ENCODE results near the gene HDHD2. TPM values are rescaled to one million over a fixed set of nuclear protein-coding genes. Genes with fewer than 3 reads are reported as not detected.

Gene HDHD2
- total and polyA plus RNA-seq, 7 donors, result 11.5 to 32.9 (median 19.9) TPM

GRCh38 chr18:47081578-47081977 lies 68.7 kb downstream of the HDHD2 start:
- Histone ChIP-seq H3K27me3 (ENCODE audit: insufficient read depth in 3 of 3, low read length in 2 of 3) (no peaks in the 10 kb centered on the region), H3K27ac (no peak overlapping the region), H3K36me3 (ENCODE audit: insufficient read depth in 1 of 2, low read depth in 1 of 2) (no peaks in the 10 kb centered on the region), H3K4me1 (no peaks in the 10 kb centered on the region), H3K4me3 (no peak overlapping the region), H3K9me3 (no peaks in the 10 kb centered on the region)
- no peak for ATAC-seq
- no peak for TF ChIP-seq CTCF (IDR thresholded peaks at IDR 0.05)
- WGBS, 3 donors, result 92 to 95% (median 93%) methylated on average over 2 of the region's 2 CpGs
- DNase-seq, result no peak
- intact Hi-C loops (cut with DNase I), result loop anchor here in 1 of 2 donors (10.0 kb wide), 1 partner anchor 333 kb away; no protein-coding TSS in a partner anchor

DNA sequence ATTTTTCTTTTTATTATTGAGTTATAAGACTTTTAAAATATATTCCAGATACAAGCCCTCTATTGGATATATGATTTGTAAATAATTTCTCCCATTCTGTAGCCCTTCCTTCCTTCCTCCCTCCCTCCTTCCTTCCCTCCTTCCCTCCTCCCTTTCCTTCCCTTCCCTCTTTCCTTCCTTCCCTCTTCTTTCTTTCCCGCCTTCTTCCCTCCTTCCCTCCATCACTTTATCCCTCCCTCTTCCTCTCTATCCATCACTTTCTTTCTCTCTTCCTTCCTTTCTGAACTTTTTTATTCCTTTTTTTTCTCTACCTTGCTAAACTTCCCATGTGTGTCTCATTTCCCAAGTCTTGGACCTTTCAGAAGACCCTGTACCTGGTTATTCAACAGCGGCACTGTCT lies 69.4 kb downstream of the HDHD2 start:
- no peaks in the 10 kb centered on the region for H3K36me3 ChIP-seq (ENCODE audit: insufficient read depth in 1 of 2, low read depth in 1 of 2)
- TF ChIP-seq CTCF (IDR thresholded peaks at IDR 0.05), result no peak
- H3K27ac ChIP-seq, result no peak overlapping the region
- intact Hi-C loops (cut with DNase I), result loop anchor here in 1 of 2 donors (10.0 kb wide), 1 partner anchor 334 kb away; no protein-coding TSS in a partner anchor
- H3K4me3 ChIP-seq, result no peak overlapping the region
- ATAC-seq, result no peak
- 90 to 98% (median 97%) methylated on average over 2 of the region's 2 CpGs for WGBS, 3 donors
- no peaks in the 10 kb centered on the region for H3K4me1 ChIP-seq
- H3K27me3 ChIP-seq (ENCODE audit: insufficient read depth in 3 of 3, low read length in 2 of 3), result no peaks in the 10 kb centered on the region
- no peak for DNase-seq
- no peaks in the 10 kb centered on the region for H3K9me3 ChIP-seq

GRCh38 chr18:47077111-47077510 lies 73.2 kb downstream of the HDHD2 start:
- ATAC-seq (no peak), DNase-seq (no peak)
- intact Hi-C loops (cut with DNase I), result no loop called here
- H3K9me3 ChIP-seq, result no peaks in the 10 kb centered on the region
- H3K36me3 ChIP-seq (ENCODE audit: insufficient read depth in 1 of 2, low read depth in 1 of 2), result no peaks in the 10 kb centered on the region
- WGBS, 3 donors, result 88 to 90% (median 89%) methylated on average over 7 of the region's 7 CpGs
- peaks cover 0 to 1% (median 0%) of the 10 kb centered on the region in 3 donors for H3K27me3 ChIP-seq (ENCODE audit: insufficient read depth in 3 of 3, low read length in 2 of 3)
- no peaks in the 10 kb centered on the region for H3K4me1 ChIP-seq
- no peak overlapping the region for H3K4me3 ChIP-seq
- no peak for TF ChIP-seq CTCF (IDR thresholded peaks at IDR 0.05)
- H3K27ac ChIP-seq, result no peak overlapping the region

DNA sequence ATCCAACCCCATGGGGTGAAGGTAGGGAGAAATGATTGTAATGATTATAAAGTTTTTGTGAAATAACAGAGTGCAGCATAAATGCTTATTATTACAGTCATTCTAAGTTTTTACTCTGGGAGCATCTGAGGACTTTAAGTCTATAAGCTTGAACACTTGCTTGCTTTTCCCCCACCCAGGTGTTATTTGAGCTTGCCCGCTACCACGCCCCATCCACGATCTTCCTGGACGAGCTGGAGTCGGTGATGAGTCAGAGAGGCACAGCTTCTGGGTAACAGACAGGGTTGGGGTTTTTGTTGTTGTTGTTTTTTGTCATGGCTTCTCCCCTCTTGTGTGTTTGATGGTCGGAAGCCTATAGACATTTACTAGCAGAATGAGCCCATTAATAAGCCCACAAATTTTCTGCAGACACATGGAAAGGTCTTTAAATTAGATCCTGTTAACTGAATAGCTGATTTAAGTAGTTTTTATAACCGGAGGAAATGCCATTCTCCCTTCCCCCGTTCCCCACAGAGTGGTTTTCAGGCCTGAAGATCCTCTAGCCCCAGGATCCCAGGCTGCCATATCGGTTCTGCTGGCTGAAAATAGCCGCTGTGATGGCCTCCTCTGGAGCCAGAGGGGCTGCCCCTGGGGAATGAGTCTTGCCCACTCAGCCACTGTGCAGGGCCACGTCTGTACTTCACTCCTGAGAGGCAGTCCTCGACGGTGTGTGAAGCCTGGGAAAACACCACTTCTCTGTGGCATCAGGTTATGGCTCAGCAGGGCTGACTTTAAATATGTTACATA lies 75.0 kb downstream of the HDHD2 start:
- no peak overlapping the region for H3K4me3 ChIP-seq
- intact Hi-C loops (cut with DNase I), result no loop called here
- 36 to 40% (median 40%) methylated on average over 13 of the region's 13 CpGs for WGBS, 3 donors
- H3K4me1 ChIP-seq, result no peaks in the 10 kb centered on the region
- DNase-seq (no peak), ATAC-seq (peak in 2 of 4 donors; percentile 37 to 55)
- no peak for TF ChIP-seq CTCF (IDR thresholded peaks at IDR 0.05)
- no peaks in the 10 kb centered on the region for H3K36me3 ChIP-seq (ENCODE audit: insufficient read depth in 1 of 2, low read depth in 1 of 2)
- H3K27me3 ChIP-seq (ENCODE audit: insufficient read depth in 3 of 3, low read length in 2 of 3), result peaks cover 0 to 1% (median 0%) of the 10 kb centered on the region in 3 donors
- no peaks in the 10 kb centered on the region for H3K9me3 ChIP-seq
- H3K27ac ChIP-seq, result no peak overlapping the region
